ENCODE results near the gene CARD14. TPM values are rescaled to one million over a fixed set of nuclear protein-coding genes. Genes with fewer than 3 reads are reported as not detected.

The CARD14 gene
- total and polyA plus RNA-seq, 2 experiments from 2014 or later, result 2.7 to 2.9 TPM

Other genes with a start within 250 kb of the CARD14 start
- 30.3 and 37.5 TPM in 2 replicates for gene TBC1D16, start 134.2 kb upstream of the CARD14 start, total RNA-seq
- gene TBC1D16, start 134.2 kb upstream of the CARD14 start, polyA plus RNA-seq, result 13.0 and 22.1 TPM in 2 replicates
- gene CCDC40, start 133.4 kb upstream of the CARD14 start, total RNA-seq, result 8.0 and 11.3 TPM in 2 replicates
- 12.2 and 16.0 TPM in 2 replicates for gene CCDC40, start 133.4 kb upstream of the CARD14 start, polyA plus RNA-seq
- gene GAA, start 68.4 kb upstream of the CARD14 start, total RNA-seq, result 80.3 and 150 TPM in 2 replicates
- gene GAA, start 68.4 kb upstream of the CARD14 start, polyA plus RNA-seq, result 72.7 and 84.9 TPM in 2 replicates
- 124 and 131 TPM in 2 replicates for gene EIF4A3, start 22.9 kb upstream of the CARD14 start, total RNA-seq
- gene EIF4A3, start 22.9 kb upstream of the CARD14 start, polyA plus RNA-seq, result 126 and 143 TPM in 2 replicates
- 27.8 and 56.6 TPM in 2 replicates for gene SGSH, start 50.3 kb downstream of the CARD14 start, total RNA-seq
- gene SGSH, start 50.3 kb downstream of the CARD14 start, polyA plus RNA-seq, result 59.4 and 63.2 TPM in 2 replicates
- 42.5 and 46.8 TPM in 2 replicates for gene SLC26A11, start 50.4 kb downstream of the CARD14 start, total RNA-seq
- 39.0 and 56.2 TPM in 2 replicates for gene SLC26A11, start 50.4 kb downstream of the CARD14 start, polyA plus RNA-seq
- 12.8 and 24.9 TPM in 2 replicates for gene RNF213, start 90.8 kb downstream of the CARD14 start, total RNA-seq
- 11.5 and 14.5 TPM in 2 replicates for gene RNF213, start 90.8 kb downstream of the CARD14 start, polyA plus RNA-seq
- 31.7 and 35.4 TPM in 2 replicates for gene ENDOV, start 245.1 kb downstream of the CARD14 start, total RNA-seq
- 38.0 and 46.9 TPM in 2 replicates for gene ENDOV, start 245.1 kb downstream of the CARD14 start, polyA plus RNA-seq

All from cardiac muscle cell (in vitro differentiated cells and primary cell).